Activated B cell treated with CpG ODN at 0.5 μM for 24 hours (primary cell): ENCODE results near the gene ENOX1. TPM values are rescaled to one million over a fixed set of nuclear protein-coding genes. Genes with fewer than 3 reads are reported as not detected.

Source experiments
- ATAC-seq: fragments of 200-7000 bp; cut with Tn5 transposase; one replicate; pipeline ENCODE4 v1.10.0; 2021; ENCODE audit warnings: low read depth, mild to moderate bottlenecking, moderate library complexity
- CTCF ChIA-PET: fragments of 350-600 bp; sonication (Branson Sonifier 250); formaldehyde crosslinking; loops from one replicate; lab custom pipeline; 2021; ENCODE audit warnings: antibody characterized with exemption; lab: Charles Lee
- POLR2A ChIA-PET: fragments of 350-600 bp; sonication (Branson Sonifier 250); formaldehyde crosslinking; loops from one replicate; lab custom pipeline; 2021; ENCODE audit warnings: antibody characterized with exemption; lab: Charles Lee
- DNase-seq: peaks from one replicate; pipeline ENCODE4 v3.0.0; 2022
- H3K27ac Mint-ChIP-seq: one replicate; pipeline ENCODE4 v1.8.0; 2020; ENCODE audit warnings: mixed read lengths
- H3K27me3 Mint-ChIP-seq: one replicate; pipeline ENCODE4 v1.8.0; 2021; ENCODE audit warnings: mixed read lengths
- H3K36me3 Mint-ChIP-seq: one replicate; pipeline ENCODE4 v1.8.0; 2021; ENCODE audit warnings: low read depth, mixed read lengths
- H3K4me1 Mint-ChIP-seq: one replicate; pipeline ENCODE4 v1.8.0; 2021; ENCODE audit warnings: mixed read lengths
- H3K4me3 Mint-ChIP-seq: one replicate; pipeline ENCODE4 v1.8.0; 2020; ENCODE audit warnings: mild to moderate bottlenecking, mixed read lengths
- H3K9me3 Mint-ChIP-seq: one replicate; pipeline ENCODE4 v1.8.0; 2020; ENCODE audit warnings: mixed read lengths
- CTCF ChIP-seq: fragments of 200-600 bp; IDR thresholded peaks from one replicate; pipeline ENCODE4 v1.8.0; 2022; ENCODE audit warnings: antibody characterized with exemption, mild to moderate bottlenecking
- intact Hi-C: fragments of 100-400 bp; cut with micrococcal nuclease; formaldehyde crosslinking; loops from one replicate; pipeline ENCODE4 v1.15.1; 2024
- total RNA-seq: library from RNA; stranded (reverse); gene quantifications from 2 replicates; pipeline ENCODE4 v1.2.3, GENCODE V29; 2022

Gene ENOX1
- total RNA-seq, 1 donor from 2014 or later, result not detected

- ChIA-PET CTCF (no interaction called here), POLR2A (no interaction called here)
- Mint-ChIP-seq H3K4me1 (peaks cover 8% of the 10 kb centered on the region), H3K27ac (no peak overlapping the region), H3K36me3 (no peaks in the 10 kb centered on the region), H3K4me3 (no peak overlapping the region), H3K27me3 (no peaks in the 10 kb centered on the region), H3K9me3 (no peaks in the 10 kb centered on the region)
- ATAC-seq (no peak), DNase-seq (no peak)
- no peak for TF ChIP-seq CTCF
- intact Hi-C loops, result no loop called here
These were observed 422.3 kb downstream of the ENOX1 start for GRCh38 chr13:43364210-43365038.

- ChIA-PET CTCF (no interaction called here), POLR2A (no interaction called here)
- no peak for TF ChIP-seq CTCF
- Mint-ChIP-seq H3K27ac (no peak overlapping the region), H3K9me3 (no peaks in the 10 kb centered on the region), H3K27me3 (no peaks in the 10 kb centered on the region), H3K4me3 (no peak overlapping the region), H3K36me3 (no peaks in the 10 kb centered on the region), H3K4me1 (peaks cover 8% of the 10 kb centered on the region)
- ATAC-seq, result no peak
- DNase-seq, result no peak
- intact Hi-C loops, result no loop called here
These were observed 423.4 kb downstream of the ENOX1 start for GRCh38 chr13:43363156-43363953.

GRCh38 chr13:43362556-43362955 lies 424.2 kb downstream of the ENOX1 start:
- Mint-ChIP-seq H3K9me3 (no peaks in the 10 kb centered on the region), H3K36me3 (no peaks in the 10 kb centered on the region), H3K27ac (no peak overlapping the region), H3K4me3 (no peak overlapping the region), H3K4me1 (peaks cover 4% of the 10 kb centered on the region), H3K27me3 (no peaks in the 10 kb centered on the region)
- intact Hi-C loops, result no loop called here
- ATAC-seq (no peak), DNase-seq (no peak)
- no peak for TF ChIP-seq CTCF
- ChIA-PET CTCF (no interaction called here), POLR2A (no interaction called here)

GRCh38 chr13:43360892-43361610 lies 425.7 kb downstream of the ENOX1 start:
- no peak overlapping the region for H3K4me3 Mint-ChIP-seq
- H3K27ac Mint-ChIP-seq, result no peak overlapping the region
- H3K9me3 Mint-ChIP-seq, result no peaks in the 10 kb centered on the region
- ATAC-seq (no peak), DNase-seq (no peak)
- peaks cover 7% of the 10 kb centered on the region for H3K4me1 Mint-ChIP-seq
- no peak for TF ChIP-seq CTCF
- intact Hi-C loops, result no loop called here
- H3K36me3 Mint-ChIP-seq, result no peaks in the 10 kb centered on the region
- CTCF ChIA-PET, result no interaction called here
- POLR2A ChIA-PET, result no interaction called here
- H3K27me3 Mint-ChIP-seq, result no peaks in the 10 kb centered on the region

- DNase-seq (no peak), ATAC-seq (no peak)
- no peak overlapping the region for H3K27ac Mint-ChIP-seq
- no peak overlapping the region for H3K4me3 Mint-ChIP-seq
- H3K36me3 Mint-ChIP-seq, result no peaks in the 10 kb centered on the region
- H3K9me3 Mint-ChIP-seq, result no peaks in the 10 kb centered on the region
- intact Hi-C loops, result no loop called here
- no peaks in the 10 kb centered on the region for H3K27me3 Mint-ChIP-seq
- ChIA-PET POLR2A (no interaction called here), CTCF (no interaction called here)
- H3K4me1 Mint-ChIP-seq, result peaks cover 7% of the 10 kb centered on the region
- no peak for TF ChIP-seq CTCF
These were observed 426.6 kb downstream of the ENOX1 start for GRCh38 chr13:43360171-43360570.
